ENCODE measurements around the gene COL5A1.
A peak's percentile ranks its signal among the peaks of the same experiment; 100 is the strongest.

Gene COL5A1

DNA sequence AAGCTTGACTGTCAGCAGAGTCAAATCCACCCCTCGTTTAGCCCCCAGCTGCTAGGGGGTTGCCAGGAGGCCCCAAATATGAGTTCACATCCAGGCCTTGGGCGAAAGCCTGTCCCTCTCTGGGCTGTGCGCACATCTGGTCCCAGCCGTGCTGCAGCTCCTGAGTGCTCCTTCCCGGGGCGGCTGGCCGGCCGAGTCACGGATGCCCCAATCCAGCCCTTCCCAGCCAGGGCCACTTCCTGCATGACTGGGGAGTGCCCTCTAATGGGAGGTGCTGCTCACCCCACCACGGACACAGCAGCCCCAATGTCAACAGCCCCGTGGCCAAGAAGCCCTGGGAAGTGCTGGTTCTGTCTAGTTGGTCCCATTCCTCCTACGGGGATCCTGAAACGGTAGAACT is 135.6 kb downstream of the COL5A1 start:
- TF ChIP-seq, protein P1, sequence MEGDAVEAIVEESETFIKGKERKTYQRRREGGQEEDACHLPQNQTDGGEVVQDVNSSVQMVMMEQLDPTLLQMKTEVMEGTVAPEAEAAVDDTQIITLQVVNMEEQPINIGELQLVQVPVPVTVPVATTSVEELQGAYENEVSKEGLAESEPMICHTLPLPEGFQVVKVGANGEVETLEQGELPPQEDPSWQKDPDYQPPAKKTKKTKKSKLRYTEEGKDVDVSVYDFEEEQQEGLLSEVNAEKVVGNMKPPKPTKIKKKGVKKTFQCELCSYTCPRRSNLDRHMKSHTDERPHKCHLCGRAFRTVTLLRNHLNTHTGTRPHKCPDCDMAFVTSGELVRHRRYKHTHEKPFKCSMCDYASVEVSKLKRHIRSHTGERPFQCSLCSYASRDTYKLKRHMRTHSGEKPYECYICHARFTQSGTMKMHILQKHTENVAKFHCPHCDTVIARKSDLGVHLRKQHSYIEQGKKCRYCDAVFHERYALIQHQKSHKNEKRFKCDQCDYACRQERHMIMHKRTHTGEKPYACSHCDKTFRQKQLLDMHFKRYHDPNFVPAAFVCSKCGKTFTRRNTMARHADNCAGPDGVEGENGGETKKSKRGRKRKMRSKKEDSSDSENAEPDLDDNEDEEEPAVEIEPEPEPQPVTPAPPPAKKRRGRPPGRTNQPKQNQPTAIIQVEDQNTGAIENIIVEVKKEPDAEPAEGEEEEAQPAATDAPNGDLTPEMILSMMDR (IDR thresholded peaks at IDR 0.05; ENCODE audit: control insufficient read depth, insufficient read depth, low read depth, low read length, missing control alignments) = no peak
- no peak overlapping the region for H3K4me3 ChIP-seq (ENCODE audit: control insufficient read depth, low read depth, low read length)
- no peak for DNase-seq (ENCODE audit: low read depth)

- TF ChIP-seq, protein P1 (IDR thresholded peaks at IDR 0.05; ENCODE audit: control insufficient read depth, insufficient read depth, low read depth, low read length, missing control alignments) = no peak
- no peak for DNase-seq (ENCODE audit: low read depth)
- H3K4me3 ChIP-seq (ENCODE audit: control insufficient read depth, low read depth, low read length) = no peak overlapping the region
Measured at GRCh38 chr9:134778156-134778555, 136.6 kb downstream of the COL5A1 start.

DNA sequence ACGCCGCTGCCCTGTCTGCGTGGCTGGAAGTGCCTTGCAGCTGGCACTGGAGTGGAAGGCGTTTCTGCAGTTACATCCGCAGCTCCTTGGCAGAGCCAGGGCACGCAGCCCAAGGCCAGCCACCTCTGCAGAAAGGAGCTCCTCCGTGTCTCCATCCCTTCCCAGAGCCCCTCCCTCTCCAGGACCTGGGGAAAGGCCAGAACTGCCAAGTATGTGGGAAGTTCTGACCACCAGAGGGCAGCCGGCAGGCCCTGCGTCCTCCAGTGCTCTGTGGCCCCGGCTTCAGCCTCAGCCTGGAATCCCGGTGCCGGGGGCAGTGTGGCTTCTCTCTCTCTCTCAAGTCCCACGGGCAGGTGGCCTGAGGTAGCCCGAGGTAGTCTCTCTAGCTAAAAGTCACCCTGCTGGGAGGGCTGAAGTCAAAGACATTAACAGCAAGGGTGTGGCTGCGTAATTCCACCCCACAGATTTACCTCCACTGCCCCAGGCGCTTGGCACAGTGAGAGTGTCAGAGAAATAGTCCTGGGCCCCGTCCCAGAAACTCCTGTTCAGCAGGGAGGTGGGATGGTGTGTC is 137.3 kb downstream of the COL5A1 start:
- DNase-seq (ENCODE audit: low read depth) = no peak
- TF ChIP-seq, protein P1 (IDR thresholded peaks at IDR 0.05; ENCODE audit: control insufficient read depth, insufficient read depth, low read depth, low read length, missing control alignments) = peak; percentile 72

GRCh38 chr9:134779640-134780039 is 138.0 kb downstream of the COL5A1 start:
- no peak overlapping the region for H3K4me3 ChIP-seq (ENCODE audit: control insufficient read depth, low read depth, low read length)
- DNase-seq (ENCODE audit: low read depth) = no peak
- TF ChIP-seq, protein P1 (IDR thresholded peaks at IDR 0.05; ENCODE audit: control insufficient read depth, insufficient read depth, low read depth, low read length, missing control alignments) = no peak

More for the DNA sequence above, 137.3 kb downstream of the COL5A1 start:
- H3K4me3 ChIP-seq (ENCODE audit: control insufficient read depth, low read depth, low read length) = no peak overlapping the region

GRCh38 chr9:134781591-134782302 is 140.1 kb downstream of the COL5A1 start:
- H3K4me3 ChIP-seq (ENCODE audit: control insufficient read depth, low read depth, low read length) = no peak overlapping the region
- TF ChIP-seq, protein P1 (IDR thresholded peaks at IDR 0.05; ENCODE audit: control insufficient read depth, insufficient read depth, low read depth, low read length, missing control alignments) = peak; percentile 35
- no peak for DNase-seq (ENCODE audit: low read depth)

DNA sequence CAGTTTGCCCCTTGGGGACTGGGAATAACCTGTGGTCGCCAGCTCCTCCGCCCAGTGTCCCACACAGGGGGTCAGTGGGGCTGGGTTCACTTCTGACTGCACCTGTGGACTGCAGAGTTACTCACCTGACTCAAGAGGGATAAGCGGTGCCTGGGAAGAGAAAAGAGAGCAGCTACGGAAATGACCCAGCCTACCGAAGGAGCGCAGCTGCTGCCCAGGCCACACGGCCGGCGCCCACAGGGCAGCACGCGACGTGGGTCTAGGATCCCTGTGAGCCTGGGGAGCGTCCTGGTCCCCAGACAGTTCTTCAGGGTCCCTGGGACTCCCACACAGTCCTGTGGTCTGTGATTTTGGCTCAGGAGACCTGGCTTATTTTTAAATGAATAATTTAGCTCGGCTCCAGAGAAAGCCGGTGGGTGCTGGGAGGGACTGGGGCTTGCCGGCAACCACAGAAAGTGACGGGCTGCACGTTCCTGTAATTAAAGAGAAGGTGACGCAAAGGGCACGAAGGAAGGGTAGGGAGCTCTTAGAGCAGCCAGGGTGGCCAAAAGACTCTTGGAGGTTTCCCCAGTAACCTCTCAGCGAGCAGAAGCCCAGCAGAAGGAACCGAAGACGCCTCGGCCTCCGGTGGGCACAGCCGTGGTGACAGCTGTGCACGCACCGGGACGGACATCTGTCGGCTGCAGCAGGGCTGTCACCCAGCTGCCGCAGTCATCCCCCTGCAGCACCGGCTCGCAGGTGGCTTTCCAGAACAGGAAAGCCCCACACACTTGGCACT is 141.5 kb downstream of the COL5A1 start:
- TF ChIP-seq, protein P1 (IDR thresholded peaks at IDR 0.05; ENCODE audit: control insufficient read depth, insufficient read depth, low read depth, low read length, missing control alignments) = no peak
- H3K4me3 ChIP-seq (ENCODE audit: control insufficient read depth, low read depth, low read length) = no peak overlapping the region
- DNase-seq (ENCODE audit: low read depth) = no peak
